Gastroesophageal sphincter (tissue), 3 donors: Measurements from ENCODE around the gene SRSF9.

Experiments used
- CTCF ChIP-seq, 4 experiments: fragments of 200-600 bp in 2 of 4; fragments of 450-650 bp in 2 of 4; sonication (generic) in 1 of 4; IDR thresholded peaks; one replicate each; pipeline ENCODE4 v1.5.1; 2017 to 2019; ENCODE audit warnings: antibody characterized with exemption in 4 of 4, mild to moderate bottlenecking in 2 of 4, moderate library complexity in 2 of 4
- POLR2A ChIP-seq, 2 donors: fragments of 450-650 bp; IDR thresholded peaks; one replicate each; pipeline ENCODE4 v1.6.1; 2017; ENCODE audit warnings: antibody characterized with exemption in 2 of 2, mild to moderate bottlenecking in 2 of 2, moderate library complexity in 1 of 2

GRCh38 chr12:120485961-120486881 lies 16.7 kb upstream of the SRSF9 start:
- TF ChIP-seq CTCF (IDR thresholded peaks at IDR 0.05) (no peak), POLR2A (IDR thresholded peaks at IDR 0.05) (no peak)
